HG03460 (cell line): Measurements from ENCODE around the gene TCEAL9.
"Not testable (repeated sequence)": the region's sequence is repeated elsewhere in the genome, so short reads cannot be mapped to it uniquely, and the experiment has no call there.

Experiments
- ATAC-seq: cut with Tn5 transposase; IDR thresholded peaks from one replicate; pipeline ENCODE4 v1.9.1; 2021; ENCODE audit not compliant: unreplicated experiment

Gene TCEAL9

DNA sequence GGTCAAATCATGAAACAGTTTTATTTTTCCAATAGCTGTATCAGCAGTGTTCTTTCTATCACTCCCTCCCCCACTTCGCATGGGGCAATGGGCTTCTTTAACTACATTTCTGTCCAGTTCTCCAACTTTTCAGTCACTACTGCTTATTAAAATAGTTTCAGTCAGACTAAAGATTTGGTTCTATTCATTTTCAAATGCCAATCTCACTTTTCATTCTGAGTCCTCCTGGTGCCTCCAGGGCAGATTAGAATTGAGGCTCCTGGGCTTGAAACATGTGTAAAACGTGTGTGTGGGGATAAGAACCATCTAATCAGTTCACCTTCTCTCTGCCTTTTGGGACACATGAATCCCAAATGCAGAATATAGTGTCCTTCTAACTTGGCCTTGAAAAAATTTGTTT lies 16.6 kb downstream of the TCEAL9 start:
- no peak for ATAC-seq

DNA sequence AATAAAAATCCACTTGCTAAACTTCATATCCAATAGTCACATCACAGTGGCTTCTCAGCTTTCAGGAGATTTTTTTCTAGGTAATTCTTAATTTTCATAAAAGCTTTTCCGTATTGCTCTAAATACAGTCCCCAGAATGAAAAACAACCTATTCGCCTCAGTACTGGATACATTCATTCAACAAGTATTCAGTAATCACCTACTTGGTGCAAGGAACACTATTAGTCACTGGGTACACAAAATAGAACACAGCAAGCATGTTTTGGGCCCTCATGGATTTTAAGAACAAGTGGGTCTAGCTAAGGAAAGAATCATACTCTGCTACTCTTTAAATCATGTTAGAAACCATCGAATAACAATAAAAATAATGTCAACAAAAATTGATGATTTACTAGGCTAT lies 17.3 kb downstream of the TCEAL9 start:
- ATAC-seq, result no peak

DNA sequence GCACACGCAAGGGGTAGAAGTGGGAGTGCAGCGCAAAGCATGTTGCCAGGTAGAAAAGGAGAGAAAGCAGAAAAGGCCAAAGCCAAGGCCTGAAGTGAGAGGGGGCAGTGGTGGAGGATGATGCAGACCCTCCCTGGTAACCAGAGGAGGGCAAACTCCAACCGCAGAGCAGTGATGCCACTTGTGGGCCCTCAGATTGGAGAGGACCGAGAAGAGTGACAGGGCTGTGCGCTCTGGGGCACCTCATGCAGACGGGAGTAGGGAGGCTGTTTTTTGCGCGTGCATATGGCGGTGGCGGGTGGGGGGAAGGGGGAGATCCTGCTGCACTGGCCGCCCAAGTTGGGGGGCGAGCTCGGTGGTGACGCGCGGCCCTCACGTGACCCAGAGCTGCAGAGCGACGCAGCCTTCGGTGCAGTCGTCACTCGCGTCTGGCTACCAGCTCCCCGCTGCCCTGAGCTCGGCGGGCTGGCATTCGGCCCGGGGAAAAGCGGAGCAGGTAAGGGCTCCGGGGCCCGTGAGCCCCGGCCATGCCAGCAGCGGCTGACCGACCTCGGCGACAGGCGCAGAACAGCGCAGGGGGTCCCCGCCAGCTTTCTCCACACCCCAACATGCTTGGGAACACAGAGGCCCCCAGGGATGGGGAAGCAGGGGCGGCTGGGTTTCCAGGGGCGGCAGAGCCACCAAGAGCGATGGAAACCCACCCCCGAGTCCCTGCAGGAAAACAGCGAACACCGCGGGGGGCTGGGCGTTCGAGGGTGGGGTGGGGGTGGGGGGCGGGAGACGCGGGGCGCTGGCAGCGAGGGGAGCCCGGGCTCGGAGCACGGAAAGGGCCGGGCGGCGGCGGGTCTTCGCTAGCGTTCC lies 20.0 kb downstream of the TCEAL9 start, which contains the start of gene BEX3:
BEX3 (plus strand) TSS at position 421 of the 861 bp plus-strand sequence. CDS start 984 bp downstream, outside the sequence.
- no peak for ATAC-seq

DNA sequence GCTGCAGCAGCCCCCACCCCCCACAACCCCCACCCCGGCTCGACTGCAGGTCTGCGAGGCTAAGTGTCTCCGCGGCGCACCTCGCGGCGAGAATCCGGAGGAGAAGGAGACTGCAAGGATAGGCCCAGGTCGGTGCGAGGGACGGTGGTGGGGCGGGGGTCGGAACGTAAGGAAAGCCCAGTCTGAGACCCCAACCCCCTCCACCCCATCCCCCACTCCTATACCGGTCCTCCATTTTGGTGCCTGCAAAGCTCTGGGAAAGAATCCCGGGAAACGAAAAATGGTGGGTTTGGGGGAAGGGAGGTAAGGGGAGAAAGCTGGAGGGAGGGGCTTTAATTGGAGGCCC lies 20.6 kb downstream of the TCEAL9 start:
- no peak for ATAC-seq

DNA sequence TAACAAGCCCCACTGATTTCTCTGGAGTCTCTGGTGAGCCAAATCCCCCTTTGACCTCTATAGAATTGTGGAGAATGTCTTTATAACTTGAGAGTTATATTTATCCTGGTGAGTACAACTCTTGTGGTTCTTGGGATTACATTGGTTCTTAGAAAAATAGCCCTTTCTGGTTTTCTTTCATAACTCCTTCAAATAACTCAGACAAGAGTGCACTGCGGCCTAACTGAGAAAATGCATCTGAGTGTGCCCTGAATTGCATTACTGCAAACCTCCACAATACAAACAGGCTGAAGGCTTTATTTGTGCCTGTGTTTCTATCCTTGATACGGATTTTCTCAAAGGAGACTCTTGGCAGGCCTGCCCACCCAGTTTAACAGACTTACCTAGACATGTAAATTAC lies 22.7 kb downstream of the TCEAL9 start:
- ATAC-seq, result no peak

DNA sequence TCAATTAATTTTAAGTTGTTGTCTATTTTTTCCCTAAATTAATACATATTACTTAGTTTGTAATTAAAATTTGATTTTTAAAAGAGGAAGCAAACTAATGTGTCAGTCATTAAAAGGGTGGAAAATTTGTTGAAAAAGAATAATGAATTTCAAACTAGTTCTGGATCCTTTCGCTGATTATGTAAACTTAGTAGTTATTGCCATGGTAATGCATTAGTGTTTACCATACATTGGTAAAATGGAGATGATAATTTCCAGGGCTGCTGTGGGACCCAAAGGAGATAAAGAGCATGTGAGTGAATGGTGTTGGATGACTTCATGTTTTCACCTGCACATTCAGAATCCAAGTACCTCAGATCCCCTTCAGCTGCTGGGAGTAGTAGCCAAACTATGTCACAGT lies 26.6 kb downstream of the TCEAL9 start:
- no peak for ATAC-seq

DNA sequence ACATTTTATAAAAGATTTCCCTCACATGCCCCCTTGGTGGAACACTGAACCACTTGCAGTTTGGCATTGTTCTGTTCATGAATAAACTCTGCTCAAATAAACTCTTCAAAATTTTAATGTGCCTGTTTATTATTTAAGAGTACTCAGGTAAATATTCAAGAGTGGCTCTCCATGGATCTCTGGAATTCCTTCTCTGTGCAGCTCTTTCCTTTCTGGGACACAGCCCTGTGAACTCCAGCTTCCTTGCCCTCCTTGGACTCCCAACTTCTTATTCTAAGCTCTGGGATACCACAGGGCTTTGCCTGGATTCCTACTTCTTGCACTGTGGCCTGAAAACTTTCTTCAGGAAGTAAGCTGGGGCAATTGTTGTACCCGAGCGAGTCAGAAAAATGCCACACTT lies 28.4 kb downstream of the TCEAL9 start:
- ATAC-seq, result no peak

DNA sequence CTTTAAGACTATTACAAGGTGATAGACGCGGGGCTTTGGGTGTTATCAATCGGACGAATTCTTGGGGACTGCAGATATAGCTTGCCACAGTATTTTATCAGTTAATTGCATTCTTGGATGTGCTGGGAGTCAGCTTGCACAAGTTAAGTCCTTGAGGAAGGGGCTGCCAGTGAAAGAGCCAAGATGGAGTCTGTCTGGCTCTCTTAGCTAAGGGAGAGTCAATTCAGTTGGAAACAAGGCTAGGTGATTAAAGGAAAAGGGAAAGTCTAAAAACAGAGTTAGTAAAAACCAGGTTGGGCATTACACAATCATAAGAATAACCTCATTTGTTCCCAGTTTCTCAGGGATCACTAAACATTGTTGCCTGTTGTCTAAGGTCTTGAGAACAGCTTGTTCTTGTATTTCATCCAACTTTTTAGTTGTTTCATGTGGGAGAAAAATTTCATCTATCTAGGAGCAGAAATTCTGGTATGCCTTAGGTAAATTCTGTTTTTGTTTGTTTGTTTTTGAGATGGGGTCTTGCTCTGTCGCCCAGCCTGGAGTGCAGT lies 29.1 kb downstream of the TCEAL9 start:
- ATAC-seq, result not testable (repeated sequence)

DNA sequence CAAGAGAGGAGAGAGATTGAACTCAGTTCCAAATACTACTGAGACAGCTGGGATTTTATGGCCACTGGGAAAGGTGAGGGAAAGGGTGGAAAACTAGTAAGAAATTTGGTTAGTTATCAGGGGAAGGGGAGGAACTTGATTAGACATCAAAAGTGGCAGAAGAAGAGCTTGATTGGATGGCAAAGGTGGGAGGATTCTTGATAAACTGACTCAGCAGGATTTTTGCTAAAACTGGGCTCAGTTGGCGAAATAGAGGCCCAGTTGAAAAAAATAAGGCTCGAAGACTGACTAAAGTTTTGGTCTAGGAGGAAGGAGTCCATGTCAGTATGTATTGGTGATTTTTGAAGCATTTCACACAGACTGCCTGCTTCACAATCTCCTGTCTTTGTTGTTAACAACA lies 30.0 kb downstream of the TCEAL9 start:
- ATAC-seq, result no peak

DNA sequence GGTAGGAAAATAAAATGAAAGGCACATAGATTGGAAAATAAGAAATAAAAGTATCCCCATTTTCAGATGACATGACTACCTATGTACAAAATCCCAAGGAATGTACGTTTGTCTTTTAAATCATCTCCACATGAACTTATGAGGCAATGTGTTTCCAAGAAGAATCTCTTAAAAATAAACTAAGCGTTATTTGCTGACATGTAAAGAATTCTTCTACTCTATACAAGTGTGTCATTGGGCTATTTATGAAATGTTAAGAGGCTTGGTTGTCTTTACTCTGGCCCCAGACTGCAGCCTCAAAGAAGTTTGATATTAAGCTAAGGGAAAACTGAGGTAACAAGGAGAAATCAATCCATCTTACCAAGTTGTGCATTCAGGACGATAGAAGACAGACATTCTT lies 37.2 kb downstream of the TCEAL9 start:
- no peak for ATAC-seq

DNA sequence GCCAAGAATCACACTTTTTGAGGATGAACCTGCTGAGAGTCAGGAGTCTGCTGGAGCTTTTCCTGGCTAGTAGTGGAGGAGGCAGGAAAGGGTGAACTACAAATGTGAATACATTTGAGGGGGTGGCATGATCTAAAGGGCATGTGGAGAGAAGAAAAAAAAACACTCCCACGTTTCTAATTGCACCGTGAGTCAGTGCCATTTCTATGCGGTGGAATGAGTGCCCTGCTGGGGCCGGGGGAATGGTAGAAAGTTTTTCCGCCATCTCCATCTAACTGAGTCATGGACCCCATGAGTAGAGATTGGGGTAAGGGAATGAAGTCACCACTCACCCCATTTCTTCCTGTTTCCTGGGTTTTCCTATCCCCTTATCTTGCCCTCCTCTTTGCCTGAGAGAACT lies 39.9 kb downstream of the TCEAL9 start:
- no peak for ATAC-seq

DNA sequence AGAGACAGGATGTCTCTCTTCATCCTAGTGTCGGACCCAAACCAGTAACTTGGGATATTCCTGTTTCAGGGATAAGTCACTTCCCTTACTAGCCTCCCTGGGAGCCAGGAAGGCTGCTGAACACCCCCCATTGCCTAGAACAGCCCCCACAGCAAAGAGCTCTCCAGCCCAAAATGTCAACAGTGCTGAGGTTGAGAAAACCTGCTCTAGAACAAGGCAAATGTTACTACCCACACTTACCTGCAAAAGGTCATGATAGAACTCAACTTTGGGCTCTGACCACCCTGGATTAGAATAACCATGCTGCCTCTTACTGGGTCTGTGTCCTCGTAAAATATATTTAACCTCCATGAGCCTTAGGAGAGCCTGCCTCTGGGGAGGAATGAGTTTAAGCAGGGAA lies 40.4 kb downstream of the TCEAL9 start:
- ATAC-seq, result no peak

DNA sequence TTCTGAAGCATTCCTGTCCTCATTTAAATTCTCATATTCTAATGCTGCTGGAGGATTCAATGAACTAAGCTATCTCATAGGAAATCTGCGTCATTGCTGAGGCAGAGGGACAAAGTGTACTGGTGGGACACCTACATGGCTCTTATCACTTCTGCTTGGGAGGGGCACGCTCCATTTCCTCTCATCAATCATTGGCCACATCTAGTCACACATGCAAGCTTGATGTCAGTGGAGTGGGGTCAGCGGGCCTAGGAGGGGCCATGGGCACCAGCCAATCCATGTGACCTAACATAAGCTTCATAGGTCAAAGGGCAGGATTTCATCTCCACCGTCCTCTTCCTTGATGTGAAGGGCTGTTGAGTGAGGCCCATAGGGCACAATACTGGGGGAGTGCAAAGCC lies 41.4 kb downstream of the TCEAL9 start:
- ATAC-seq, result no peak

DNA sequence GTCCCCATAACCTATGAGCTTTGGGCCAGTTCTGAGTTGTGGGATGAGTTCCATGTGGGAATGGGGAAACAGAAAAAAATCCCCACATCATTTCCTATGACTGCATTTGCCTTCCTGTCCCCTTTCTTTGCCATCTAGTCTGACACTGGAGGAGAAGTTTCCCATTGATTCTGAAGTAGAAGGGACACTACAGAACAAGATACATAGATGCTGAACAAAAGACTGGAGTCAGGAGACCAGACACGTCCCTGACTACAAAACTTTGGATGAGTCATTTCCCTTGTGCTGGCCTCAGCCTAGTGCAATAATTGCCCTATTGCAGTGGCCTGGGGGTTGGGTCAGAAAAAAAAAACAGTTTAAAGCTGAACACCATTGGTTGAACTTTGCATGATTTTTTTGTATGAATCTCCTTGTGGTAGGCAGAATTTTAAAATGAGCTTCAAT lies 42.1 kb downstream of the TCEAL9 start:
- ATAC-seq, result no peak

DNA sequence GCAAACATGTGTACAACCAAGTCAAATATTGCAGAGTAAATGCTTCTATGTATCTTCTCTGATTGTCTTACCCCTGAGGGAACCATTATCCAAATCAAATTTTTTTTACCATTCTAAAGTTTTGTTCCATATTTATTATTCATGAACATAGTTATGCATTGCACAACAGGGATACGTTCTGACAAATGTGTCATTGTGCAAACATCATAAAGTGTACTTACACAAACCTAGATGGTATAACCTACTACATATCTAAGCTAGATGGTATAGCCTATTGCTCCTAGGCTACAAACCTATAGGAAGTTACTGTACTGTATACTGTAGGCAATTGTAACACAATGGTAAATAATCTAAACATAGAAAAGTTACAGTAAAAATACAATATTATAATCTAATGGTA lies 43.4 kb downstream of the TCEAL9 start:
- ATAC-seq, result no peak

DNA sequence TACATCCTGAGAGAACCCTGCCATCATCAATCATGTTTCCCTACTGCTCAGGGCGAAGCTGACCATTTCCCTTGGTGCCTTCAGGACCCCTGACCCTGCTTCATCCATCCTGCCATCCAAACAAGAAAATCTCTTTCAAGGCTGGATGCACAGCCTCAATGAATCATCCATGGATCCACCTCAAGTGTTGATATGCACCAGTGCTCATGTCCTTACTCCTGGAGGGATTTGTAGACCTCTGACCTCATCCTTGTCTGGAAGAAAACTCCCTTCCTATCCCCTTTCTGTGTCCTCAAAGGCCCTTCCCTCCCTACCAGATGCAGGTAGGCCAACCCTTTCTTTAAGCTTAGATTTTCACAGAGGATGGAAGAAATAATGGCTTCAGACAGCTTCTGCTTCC lies 44.6 kb downstream of the TCEAL9 start:
- no peak for ATAC-seq

DNA sequence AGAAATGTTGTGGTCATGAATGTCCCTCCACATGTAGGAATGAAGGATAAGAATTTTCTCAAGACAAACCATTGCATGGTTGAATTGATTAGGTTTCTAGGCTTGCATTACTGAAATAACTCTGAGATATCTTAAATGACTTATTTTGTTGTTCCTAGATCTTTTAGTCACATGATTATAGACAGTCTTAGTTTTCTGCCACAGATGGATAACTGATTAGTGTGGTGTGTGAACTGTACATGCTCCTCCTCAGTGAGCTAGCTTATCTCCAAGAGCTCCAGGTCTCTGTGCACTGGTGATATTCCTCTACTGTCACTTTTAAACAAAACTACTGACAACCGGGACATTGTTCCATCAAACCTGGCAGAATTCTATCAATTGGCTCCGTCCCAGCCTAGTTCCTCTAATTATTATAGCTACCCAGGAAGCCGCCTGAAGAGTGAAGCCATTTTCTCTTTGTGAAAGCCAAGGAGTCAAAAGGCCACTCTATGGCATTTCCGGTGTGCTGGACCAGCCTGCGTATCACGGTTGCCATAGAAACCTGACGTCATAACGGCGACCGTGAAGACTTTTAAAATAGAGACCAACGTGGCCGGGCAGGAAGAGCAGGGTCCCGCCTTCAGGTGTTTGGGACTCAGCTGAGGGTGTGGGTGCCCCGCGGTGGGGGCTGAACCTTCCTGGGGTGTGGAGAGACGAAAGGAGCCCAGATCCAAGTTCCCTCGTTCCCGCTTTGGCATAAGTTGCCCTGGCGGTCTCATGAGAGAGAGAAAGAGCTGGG lies 48.1 kb downstream of the TCEAL9 start:
- ATAC-seq, result peak; percentile 96

DNA sequence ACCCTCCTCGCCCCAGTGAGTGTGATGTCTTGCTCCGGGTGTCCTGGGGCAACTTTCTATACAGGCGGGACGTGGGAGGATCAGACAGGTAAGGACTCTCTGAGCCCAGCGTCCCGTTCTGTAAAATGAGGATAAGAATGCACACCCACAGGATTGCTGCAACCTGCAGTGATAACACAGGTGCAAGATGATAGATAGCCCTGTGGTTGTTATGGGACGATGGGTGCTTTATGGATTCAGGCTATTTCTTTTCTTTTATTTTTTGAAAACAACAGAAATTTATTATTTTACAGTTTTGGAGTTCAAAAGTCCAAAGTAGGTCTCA lies 48.7 kb downstream of the TCEAL9 start:
- peak; percentile 30 for ATAC-seq

DNA sequence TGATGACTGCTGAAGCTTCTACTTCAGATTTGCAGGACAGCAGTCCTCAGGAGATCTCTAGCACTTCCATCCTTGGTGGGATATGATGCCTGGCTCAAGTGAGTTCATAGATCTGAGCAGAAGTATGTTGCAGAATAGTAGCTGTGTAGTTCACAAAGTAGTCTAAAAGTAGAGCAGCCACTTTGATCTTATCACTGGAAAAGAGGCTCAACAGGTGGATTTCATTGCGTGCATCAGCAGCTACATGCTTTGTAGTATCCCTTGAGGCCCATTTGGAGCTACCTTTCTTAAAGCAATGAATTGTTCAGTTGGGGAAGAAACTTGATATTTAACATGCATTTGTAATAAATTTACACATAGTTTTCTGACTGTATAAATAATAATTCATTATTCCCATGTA lies 50.0 kb downstream of the TCEAL9 start:
- no peak for ATAC-seq

DNA sequence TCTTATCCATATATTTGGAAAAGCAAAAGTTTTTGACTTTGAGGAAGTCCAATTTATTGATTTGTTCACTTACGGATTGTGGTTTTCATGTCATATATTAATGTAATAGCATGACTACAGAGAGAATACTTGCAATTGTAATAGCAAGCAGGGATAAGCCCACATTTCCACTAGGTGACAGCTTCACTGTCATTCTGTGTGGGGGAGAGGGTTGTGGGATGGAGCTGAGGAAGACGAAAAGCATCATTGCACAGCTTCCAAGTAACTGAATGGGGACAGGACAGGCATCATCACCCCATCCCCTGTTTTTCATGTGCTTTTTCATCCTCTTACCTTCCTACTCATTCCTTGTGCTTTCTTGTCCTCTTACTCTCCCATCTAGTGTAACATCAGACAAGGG lies 51.5 kb downstream of the TCEAL9 start:
- no peak for ATAC-seq
